Measurements from ENCODE around the gene GPRC5D.

The GPRC5D gene

DNA sequence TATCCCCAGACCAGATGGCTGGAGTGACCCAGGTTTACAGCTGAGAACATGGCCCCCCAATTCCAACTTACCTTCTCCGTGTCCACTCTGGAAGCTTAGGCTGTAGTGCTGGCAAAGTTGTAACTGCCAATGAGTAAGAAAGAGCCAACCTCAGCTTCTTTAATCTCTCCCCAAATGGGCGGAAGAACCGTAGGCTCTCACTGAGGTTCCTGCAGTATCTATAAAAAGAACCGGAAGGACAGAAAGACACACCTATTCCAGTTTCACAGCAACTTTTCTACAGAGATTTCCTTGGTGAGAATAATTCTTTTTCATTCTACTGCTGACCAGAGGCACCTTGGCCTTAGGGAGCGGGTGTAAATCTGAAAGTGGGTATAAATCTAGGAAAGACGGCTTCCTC, at the start of gene GPRC5D:
GPRC5D (minus strand) TSS at position 135 of the 400 bp plus-strand sequence. CDS start 1,786 bp downstream, outside the sequence.
- intact Hi-C loops (cut with DNase I): no loop called here
- DNase-seq: no peak

- no peak for DNase-seq
- intact Hi-C loops (cut with DNase I): loop anchor here (5.0 kb wide), 2 partner anchors 41 to 96 kb away; partner anchors contain the start of gene FAM234B
Measured at GRCh38 chr12:13001775-13002040, 49.7 kb upstream of the GPRC5D start.

GRCh38 chr12:13000925-13001774, 49.2 kb upstream of the GPRC5D start:
- DNase-seq: peak in 9 of 10 donors; percentile 21 to 92 (median 50)
- intact Hi-C loops (cut with DNase I): loop anchor here (5.0 kb wide), 2 partner anchors 41 to 96 kb away; partner anchors contain the start of gene FAM234B

- peak in 2 of 10 donors; percentile 35 to 51 for DNase-seq
- intact Hi-C loops (cut with DNase I): loop anchor here (5.0 kb wide), 2 partner anchors 42 to 97 kb away; partner anchors contain the start of gene FAM234B
Measured at GRCh38 chr12:13000616-13000924, 48.6 kb upstream of the GPRC5D start.

DNA sequence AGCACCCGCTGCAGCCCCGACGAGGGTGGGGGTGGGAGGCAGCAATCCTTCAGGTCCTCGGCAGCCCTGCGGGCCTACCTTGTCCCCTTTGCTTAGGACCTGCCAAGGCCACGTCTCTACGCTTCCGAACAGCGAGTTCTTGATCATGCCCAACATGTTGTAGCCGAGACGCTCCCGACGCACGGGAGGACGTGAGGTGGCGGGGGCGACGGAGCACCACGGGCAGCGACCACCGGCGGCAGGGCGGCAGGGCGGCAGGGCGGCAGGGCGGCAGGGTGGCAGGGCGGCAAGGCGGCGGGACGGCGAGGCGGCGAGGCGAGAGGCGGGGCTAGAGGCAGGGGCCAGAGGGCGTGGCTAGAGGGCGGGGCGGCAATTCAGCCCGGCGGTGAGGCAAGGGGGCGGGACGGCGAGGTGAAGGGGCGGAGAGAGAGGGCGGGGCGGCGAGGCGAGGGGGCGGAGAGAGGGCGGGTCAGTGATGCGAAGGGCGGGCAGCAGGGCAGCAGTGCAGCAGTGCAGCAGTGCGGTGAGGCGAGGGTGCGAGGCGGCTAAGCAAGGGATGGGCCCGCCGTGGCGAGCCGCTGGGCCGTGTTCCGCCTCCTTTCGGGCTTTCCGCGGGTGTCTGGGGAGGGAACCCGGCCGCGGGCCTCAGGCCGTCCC, 48.1 kb upstream of the GPRC5D start, which contains the start of gene HEBP1:
HEBP1 (minus strand) TSS at position 307 of the 657 bp plus-strand sequence; CDS start at position 156, 151 bp downstream.
- intact Hi-C loops (cut with DNase I): loop anchor here (5.0 to 10.0 kb wide), 3 partner anchors 42 to 185 kb away; partner anchors contain the start of genes DDX47 and FAM234B

GRCh38 chr12:12999271-12999958, 47.4 kb upstream of the GPRC5D start:
- intact Hi-C loops (cut with DNase I): loop anchor here (10.0 kb wide), 1 partner anchor 185 kb away; the partner anchor contains the start of gene DDX47
- DNase-seq: peak in 2 of 10 donors; percentile 24 to 32

More for the DNA sequence above, 48.1 kb upstream of the GPRC5D start, which contains the start of gene HEBP1:
- DNase-seq: peak; percentile 95 to 100 (median 97)

- intact Hi-C loops (cut with DNase I): loop anchor here (10.0 kb wide), 1 partner anchor 183 kb away; the partner anchor contains the start of gene DDX47
- no peak for DNase-seq
Measured at GRCh38 chr12:12998248-12998647, 46.3 kb upstream of the GPRC5D start.

- peak in 1 of 10 donors; percentile 21 for DNase-seq
- intact Hi-C loops (cut with DNase I): loop anchor here (10.0 kb wide), 1 partner anchor 183 kb away; the partner anchor contains the start of gene DDX47
Measured at GRCh38 chr12:12997734-12998133, 45.8 kb upstream of the GPRC5D start.

DNA sequence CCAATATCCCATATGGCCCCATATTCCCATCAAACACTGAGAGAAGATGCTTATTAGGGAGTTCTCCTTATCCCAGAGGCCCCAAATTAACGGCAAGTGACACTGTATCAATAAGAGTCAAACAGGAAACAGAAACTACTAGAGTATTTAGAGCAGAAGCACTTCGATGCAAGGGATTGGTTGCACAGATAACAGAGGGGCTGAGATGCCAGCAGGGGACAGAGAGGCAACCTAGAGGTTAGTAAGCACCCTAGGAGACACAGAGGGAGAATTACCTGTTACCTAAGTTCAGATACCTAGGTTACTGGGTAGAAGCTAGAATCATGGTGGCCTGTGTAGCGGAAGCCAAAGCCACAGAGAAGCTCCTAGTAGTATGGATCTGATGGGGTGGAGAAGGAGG, 45.2 kb upstream of the GPRC5D start:
- no peak for DNase-seq
- intact Hi-C loops (cut with DNase I): loop anchor here (10.0 kb wide), 1 partner anchor 182 kb away; the partner anchor contains the start of gene DDX47

GRCh38 chr12:12996209-12996608, 44.2 kb upstream of the GPRC5D start:
- DNase-seq: no peak
- intact Hi-C loops (cut with DNase I): loop anchor here (10.0 kb wide), 1 partner anchor 181 kb away; the partner anchor contains the start of gene DDX47

- intact Hi-C loops (cut with DNase I): loop anchor here (10.0 kb wide), 1 partner anchor 180 kb away; the partner anchor contains the start of gene DDX47
Measured at GRCh38 chr12:12995088-12995487, 43.1 kb upstream of the GPRC5D start.

GRCh38 chr12:12993367-12993766, 41.4 kb upstream of the GPRC5D start:
- intact Hi-C loops (cut with DNase I): loop anchor here (10.0 kb wide), 1 partner anchor 179 kb away; the partner anchor contains the start of gene DDX47
- no peak for DNase-seq

More at GRCh38 chr12:12995088-12995487, 43.1 kb upstream of the GPRC5D start:
- DNase-seq: no peak

DNA sequence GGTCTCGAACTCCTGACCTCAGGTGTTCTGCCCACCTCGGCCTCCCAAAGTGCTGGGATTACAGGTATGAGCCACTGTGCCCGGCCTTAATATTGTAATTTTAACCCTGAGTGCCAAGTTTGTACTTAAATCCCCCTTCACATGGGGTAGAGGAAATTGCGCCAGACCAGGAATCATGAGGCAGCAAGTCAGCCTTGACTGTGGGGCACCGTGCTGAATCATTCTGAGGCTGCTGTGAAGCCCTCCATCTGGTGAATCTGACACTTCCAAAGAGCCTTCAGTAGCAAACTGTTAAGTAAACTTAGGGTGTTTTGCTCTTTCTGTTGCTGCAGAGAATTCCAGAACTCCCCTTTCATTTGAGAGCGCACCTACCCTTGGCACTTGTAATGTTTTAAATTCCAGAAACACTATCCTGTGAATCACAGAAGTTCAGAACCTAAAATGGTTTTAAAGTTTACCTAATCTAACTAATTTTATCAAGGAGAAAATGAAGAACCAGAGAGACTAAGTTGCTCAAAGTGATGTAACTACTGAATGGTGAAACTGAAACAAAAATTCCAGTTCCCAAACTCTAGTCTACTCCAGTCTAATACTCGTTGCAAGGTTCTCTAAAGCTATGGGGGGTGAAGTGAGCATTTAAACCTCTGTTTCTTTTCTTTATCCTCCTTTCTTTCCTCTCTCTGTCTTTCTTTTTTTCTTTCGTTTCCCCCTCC, 40.6 kb upstream of the GPRC5D start:
- intact Hi-C loops (cut with DNase I): loop anchor here (10.0 kb wide), 1 partner anchor 178 kb away; the partner anchor contains the start of gene DDX47
- no peak for DNase-seq

GRCh38 chr12:12990700-12991468, 38.9 kb upstream of the GPRC5D start:
- no peak for DNase-seq
- intact Hi-C loops (cut with DNase I): loop anchor here (10.0 kb wide), 1 partner anchor 176 kb away; the partner anchor contains the start of gene DDX47

- DNase-seq: no peak
- intact Hi-C loops (cut with DNase I): no loop called here
Measured at GRCh38 chr12:12987421-12987820, 35.5 kb upstream of the GPRC5D start.

DNA sequence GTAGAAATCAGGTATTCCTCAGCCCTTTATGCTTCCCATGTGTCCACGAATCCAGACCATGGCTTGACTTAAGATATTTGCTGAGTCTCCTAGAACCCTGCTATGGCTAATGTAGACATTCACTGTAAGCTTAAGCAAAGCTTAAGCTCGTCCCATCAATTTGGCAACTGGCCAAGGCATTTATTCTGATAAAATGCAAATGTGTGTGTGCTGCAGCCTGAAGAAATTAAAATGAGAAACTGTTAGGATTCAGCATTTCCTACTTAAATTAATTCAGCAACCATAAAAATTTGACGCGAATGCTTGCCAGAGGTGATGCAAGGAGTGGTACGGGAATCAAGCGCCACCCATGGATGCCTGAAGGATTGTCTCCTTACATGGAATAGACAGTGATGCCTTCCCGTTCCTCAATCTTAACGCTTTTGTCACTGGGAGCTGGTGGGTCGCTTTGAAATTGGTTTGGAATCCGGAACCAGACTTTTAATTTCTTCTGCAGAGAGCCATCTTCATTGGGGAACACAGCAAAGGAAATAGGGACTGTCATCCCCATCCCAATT, 34.9 kb upstream of the GPRC5D start:
- DNase-seq: no peak
- intact Hi-C loops (cut with DNase I): no loop called here

DNA sequence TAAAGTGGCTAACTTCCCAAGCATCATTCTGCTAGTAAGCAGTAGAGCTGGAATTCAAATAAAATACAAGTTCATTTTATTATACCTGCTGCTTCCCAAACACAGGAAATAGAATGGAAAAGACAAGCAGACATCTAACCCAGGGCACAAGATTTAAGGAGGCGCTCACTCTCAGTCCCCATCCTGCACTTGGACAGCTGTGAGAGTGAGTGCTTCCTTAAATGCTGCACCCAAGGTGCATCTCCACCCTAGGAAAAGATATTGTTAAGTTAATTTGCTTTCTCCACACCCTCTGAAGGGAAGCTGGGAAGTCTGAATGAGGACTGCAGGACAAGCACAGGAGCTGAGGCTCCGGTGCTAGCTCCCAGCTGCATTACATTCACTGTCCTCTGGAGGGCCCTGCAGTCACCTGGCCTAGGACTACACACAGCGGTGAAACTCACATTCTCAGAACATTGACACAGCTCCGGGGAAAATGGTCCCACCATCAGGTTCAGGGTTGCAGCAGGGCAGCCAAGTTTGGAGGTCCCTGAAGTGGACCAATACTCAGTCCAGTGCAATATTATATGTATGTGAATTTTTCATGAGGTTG, 33.9 kb upstream of the GPRC5D start:
- DNase-seq: peak in 1 of 10 donors; percentile 26
- intact Hi-C loops (cut with DNase I): no loop called here

DNA sequence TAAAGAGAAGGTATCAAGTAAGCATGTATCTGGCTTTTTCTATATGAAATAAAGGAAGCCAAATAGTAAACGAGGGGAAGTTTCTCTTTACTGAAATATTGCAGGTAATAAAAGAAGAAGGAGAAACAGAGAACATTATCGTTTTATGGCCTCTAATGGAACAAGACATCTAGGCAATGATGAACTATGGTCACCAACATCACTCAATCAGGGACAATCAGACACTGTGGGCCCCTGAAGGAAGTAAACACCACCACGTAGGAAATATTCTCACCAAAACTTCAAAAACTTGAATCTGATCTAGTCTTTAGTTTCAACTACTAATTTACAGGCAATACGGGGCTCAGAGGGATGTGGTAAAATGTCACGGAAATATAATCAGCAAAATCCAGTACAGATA, 32.2 kb upstream of the GPRC5D start:
- DNase-seq: no peak
- intact Hi-C loops (cut with DNase I): no loop called here

Data from posterior cingulate gyrus (tissue), 11 donors.